Astrocyte (in vitro differentiated cells and primary cell): ENCODE data around the gene NOL4L. TPM values are rescaled to one million over a fixed set of nuclear protein-coding genes. Genes with fewer than 3 reads are reported as not detected.
A peak's percentile ranks its signal among the peaks of the same experiment; 100 is the strongest.

ENCODE experiments used
- DNase-seq: peaks from one replicate; pipeline ENCODE4 v3.0.0-alpha.2; 2010; ENCODE audit warnings: low read depth
- FAIRE-seq: peaks from 2 replicates; lab custom pipeline; 2011; peaks lifted over from hg19 to GRCh38; lab: Jason Lieb, UNC
- H2AFZ ChIP-seq: 2 replicates; pipeline ENCODE4 v1.6.0; 2012; ENCODE audit warnings: low read depth, low read length, inconsistent platforms
- H3K27ac ChIP-seq: 2 replicates; pipeline ENCODE4 v1.5.1; 2011; ENCODE audit warnings: low read depth, low read length, inconsistent platforms
- H3K27me3 ChIP-seq: 2 replicates; pipeline ENCODE4 v1.6.0; 2011; ENCODE audit warnings: low read length, inconsistent platforms; ENCODE audit not compliant: insufficient read depth
- H3K36me3 ChIP-seq: 2 replicates; pipeline ENCODE4 v1.5.1; 2011; ENCODE audit warnings: low read length, inconsistent platforms; ENCODE audit not compliant: insufficient read depth
- H3K4me1 ChIP-seq: 2 replicates; pipeline ENCODE4 v1.5.1; 2011; ENCODE audit warnings: low read length, inconsistent platforms; ENCODE audit not compliant: insufficient read depth
- H3K4me2 ChIP-seq: 2 replicates; pipeline ENCODE4 v1.6.0; 2012; ENCODE audit warnings: low read length, inconsistent platforms
- H3K4me3 ChIP-seq: 2 replicates; pipeline ENCODE4 v1.5.1; 2011; ENCODE audit warnings: low read depth, mild to moderate bottlenecking, low read length, inconsistent platforms; ENCODE audit not compliant: insufficient read depth
- H3K79me2 ChIP-seq: 2 replicates; pipeline ENCODE4 v1.6.0; 2012; ENCODE audit warnings: mild to moderate bottlenecking, low read length, inconsistent platforms; ENCODE audit not compliant: insufficient read depth
- H3K9ac ChIP-seq: 2 replicates; pipeline ENCODE4 v1.6.0; 2012; ENCODE audit warnings: mild to moderate bottlenecking, low read length, inconsistent platforms
- H3K9me3 ChIP-seq: 2 replicates; pipeline ENCODE4 v1.5.1; 2012; ENCODE audit warnings: low read depth, mild to moderate bottlenecking, low read length, inconsistent platforms; ENCODE audit not compliant: insufficient read depth
- H4K20me1 ChIP-seq: 2 replicates; pipeline ENCODE4 v1.6.0; 2012; ENCODE audit warnings: low read length, inconsistent platforms; ENCODE audit not compliant: insufficient read depth
- H3K27ac Mint-ChIP-seq: one replicate; pipeline ENCODE4 v1.8.0; 2021; ENCODE audit warnings: mild to moderate bottlenecking, mixed read lengths; ENCODE audit not compliant: unreplicated experiment
- H3K27me3 Mint-ChIP-seq: one replicate; pipeline ENCODE4 v1.8.0; 2021; ENCODE audit warnings: low read depth, mixed read lengths; ENCODE audit not compliant: unreplicated experiment
- H3K36me3 Mint-ChIP-seq: one replicate; pipeline ENCODE4 v1.8.0; 2021; ENCODE audit warnings: low read depth, mixed read lengths; ENCODE audit not compliant: unreplicated experiment
- H3K4me1 Mint-ChIP-seq: one replicate; pipeline ENCODE4 v1.8.0; 2021; ENCODE audit warnings: low read depth, mixed read lengths; ENCODE audit not compliant: unreplicated experiment
- H3K4me3 Mint-ChIP-seq: one replicate; pipeline ENCODE4 v1.8.0; 2021; ENCODE audit warnings: mild to moderate bottlenecking, moderate library complexity, mixed read lengths; ENCODE audit not compliant: unreplicated experiment
- H3K9me3 Mint-ChIP-seq: one replicate; pipeline ENCODE4 v1.8.0; 2021; ENCODE audit warnings: mild to moderate bottlenecking, mixed read lengths; ENCODE audit not compliant: unreplicated experiment
- CTCF ChIP-seq: IDR thresholded peaks from 2 replicates; pipeline ENCODE4 v1.5.1; 2011; ENCODE audit warnings: low read depth, mild to moderate bottlenecking, inconsistent platforms, low read length, moderate library complexity; ENCODE audit not compliant: insufficient read depth
- EZH2 ChIP-seq: IDR thresholded peaks from 2 replicates; pipeline ENCODE4 v1.6.1; 2012; ENCODE audit warnings: mild to moderate bottlenecking, low read length, inconsistent platforms; ENCODE audit not compliant: insufficient read depth
- total RNA-seq: library from RNA; stranded (reverse); gene quantifications from 2 replicates; pipeline ENCODE4 v1.2.1, GENCODE V29; 2021

The NOL4L gene
- total RNA-seq, 1 donor from 2014 or later: 35.5 TPM

- Histone ChIP-seq H3K27ac (no peak overlapping the region), H3K36me3 (peaks cover 25% of the 10 kb centered on the region), H2AFZ (no peak overlapping the region), H3K4me3 (no peak overlapping the region), H4K20me1 (peaks cover 87% of the 10 kb centered on the region), H3K27me3 (no peaks in the 10 kb centered on the region), H3K79me2 (peaks cover 23% of the 10 kb centered on the region), H3K9me3 (no peaks in the 10 kb centered on the region), H3K4me1 (no peaks in the 10 kb centered on the region), H3K9ac (no peak overlapping the region), H3K4me2 (no peak overlapping the region)
- H3K4me1 Mint-ChIP-seq: peaks cover 20% of the 10 kb centered on the region
- no peak for DNase-seq
- peak overlapping the region; percentile 26 for H3K27ac Mint-ChIP-seq
- no peaks in the 10 kb centered on the region for H3K9me3 Mint-ChIP-seq
- H3K27me3 Mint-ChIP-seq: no peaks in the 10 kb centered on the region
- no peak for TF ChIP-seq CTCF
- FAIRE-seq: no peak
- H3K36me3 Mint-ChIP-seq: peaks cover 36% of the 10 kb centered on the region
- no peak overlapping the region for H3K4me3 Mint-ChIP-seq
Observed at GRCh38 chr20:32444474-32445220, 140.5 kb downstream of the NOL4L start.

GRCh38 chr20:32443386-32443974 lies 141.7 kb downstream of the NOL4L start:
- Histone ChIP-seq H3K4me2 (no peak overlapping the region), H3K27me3 (no peaks in the 10 kb centered on the region), H3K4me1 (peaks cover 4% of the 10 kb centered on the region), H3K79me2 (peaks cover 23% of the 10 kb centered on the region), H3K9me3 (no peaks in the 10 kb centered on the region), H3K36me3 (peaks cover 23% of the 10 kb centered on the region), H3K9ac (no peak overlapping the region), H2AFZ (no peak overlapping the region), H4K20me1 (peaks cover 87% of the 10 kb centered on the region), H3K4me3 (no peak overlapping the region), H3K27ac (no peak overlapping the region)
- TF ChIP-seq EZH2 (no peak), CTCF (no peak)
- DNase-seq (no peak), FAIRE-seq (no peak)
- Mint-ChIP-seq H3K4me3 (no peak overlapping the region), H3K4me1 (peaks cover 25% of the 10 kb centered on the region), H3K36me3 (peaks cover 37% of the 10 kb centered on the region), H3K27ac (no peak overlapping the region), H3K9me3 (no peaks in the 10 kb centered on the region), H3K27me3 (no peaks in the 10 kb centered on the region)
